BJ (cell line): ENCODE measurements around the gene SAXO1. TPM values are rescaled to one million over a fixed set of nuclear protein-coding genes. Genes with fewer than 3 reads are reported as not detected.

Source experiments
- CTCF ChIA-PET: fragments of 350-600 bp; formaldehyde crosslinking; extraction: SDS; loops from one replicate; lab custom pipeline; 2021; ENCODE audit warnings: antibody characterized with exemption, inconsistent platforms; lab: Yijun Ruan, JAX
- POLR2A ChIA-PET: fragments of 300-600 bp; sonication (Branson Sonifier 250); formaldehyde crosslinking; extraction: SDS; loops from one replicate; lab custom pipeline; 2021; ENCODE audit warnings: antibody characterized with exemption; lab: Charles Lee
- DNase-seq: peaks from one replicate; pipeline ENCODE4 v3.0.0-alpha.2; 2011; ENCODE audit warnings: low read depth
- H3K27me3 ChIP-seq: 2 replicates; pipeline ENCODE4 v1.6.0; 2011; ENCODE audit warnings: low read length; ENCODE audit not compliant: control insufficient read depth, insufficient read depth
- H3K36me3 ChIP-seq: 2 replicates; pipeline ENCODE4 v1.5.1; 2011; ENCODE audit warnings: low read length; ENCODE audit not compliant: control insufficient read depth, insufficient read depth
- H3K4me3 ChIP-seq: 2 replicates; pipeline ENCODE4 v1.5.1; 2011; ENCODE audit warnings: low read depth, mild to moderate bottlenecking, control low read depth, low read length
- CTCF ChIP-seq: IDR thresholded peaks from 2 replicates; pipeline ENCODE4 v1.5.1; 2011; ENCODE audit warnings: low read depth, mild to moderate bottlenecking, control low read depth, inconsistent platforms, low read length, moderate library complexity; ENCODE audit not compliant: insufficient read depth
- polyA plus RNA-seq: library from polyadenylated mRNA; depleted of rRNA; stranded (reverse); fragments of >200 nt; gene quantifications from 2 replicates; pipeline ENCODE4 v1.2.3, GENCODE V29; 2011

Gene SAXO1
- polyA plus RNA-seq, 1 experiment: not detected

GRCh38 chr9:18893046-18893445 lies 140.0 kb downstream of the SAXO1 start:
- Histone ChIP-seq H3K36me3 (no peaks in the 10 kb centered on the region), H3K4me3 (no peak overlapping the region), H3K27me3 (no peaks in the 10 kb centered on the region)
- no peak for DNase-seq
- TF ChIP-seq CTCF: no peak
- ChIA-PET CTCF (interaction anchor here (1.4 kb wide), 1 partner anchor 9 kb away, joined by 3 read pairs; no protein-coding TSS in a partner anchor), POLR2A (no interaction called here)

GRCh38 chr9:18891946-18892670 lies 140.9 kb downstream of the SAXO1 start:
- ChIA-PET CTCF (interaction anchor here (1.4 kb wide), 1 partner anchor 8 kb away, joined by 3 read pairs; no protein-coding TSS in a partner anchor), POLR2A (no interaction called here)
- TF ChIP-seq CTCF: no peak
- no peaks in the 10 kb centered on the region for H3K27me3 ChIP-seq
- no peaks in the 10 kb centered on the region for H3K36me3 ChIP-seq
- no peak for DNase-seq
- H3K4me3 ChIP-seq: no peak overlapping the region

DNA sequence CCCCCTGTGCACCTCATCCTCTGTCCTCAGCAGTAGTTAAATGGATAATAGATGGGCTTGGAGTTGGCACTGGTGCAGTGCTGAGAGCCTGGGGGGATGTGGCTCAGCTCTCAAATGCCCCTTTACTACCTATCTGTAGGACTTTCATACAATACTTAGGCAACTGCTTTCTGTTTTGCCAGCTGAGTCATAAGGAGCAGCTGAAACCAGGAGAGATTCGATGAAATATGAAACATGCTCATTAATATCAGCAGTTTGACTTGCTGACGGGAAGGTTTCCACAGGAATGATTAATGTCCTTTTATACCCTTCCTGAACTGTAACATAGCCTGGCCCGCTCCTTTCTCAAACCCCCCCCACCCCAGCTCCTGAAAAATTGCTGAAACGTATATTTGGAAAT lies 142.6 kb downstream of the SAXO1 start:
- CTCF ChIA-PET: interaction anchor here (0.6 to 0.9 kb wide), 2 partner anchors 9 to 16 kb away, joined by 3 read pairs; no protein-coding TSS in a partner anchor
- Histone ChIP-seq H3K36me3 (no peaks in the 10 kb centered on the region), H3K27me3 (no peaks in the 10 kb centered on the region), H3K4me3 (no peak overlapping the region)
- POLR2A ChIA-PET: no interaction called here
- no peak for DNase-seq
- TF ChIP-seq CTCF: no peak

- TF ChIP-seq CTCF: no peak
- CTCF ChIA-PET: interaction anchor here (0.9 kb wide), 1 partner anchor 10 kb away, joined by 3 read pairs; no protein-coding TSS in a partner anchor
- H3K36me3 ChIP-seq: no peaks in the 10 kb centered on the region
- no peaks in the 10 kb centered on the region for H3K27me3 ChIP-seq
- no peak for DNase-seq
- POLR2A ChIA-PET: no interaction called here
- H3K4me3 ChIP-seq: no peak overlapping the region
These were observed 143.5 kb downstream of the SAXO1 start for GRCh38 chr9:18889550-18889949.

GRCh38 chr9:18888290-18888689 lies 144.7 kb downstream of the SAXO1 start:
- CTCF ChIA-PET: interaction anchor here (1.0 kb wide), 1 partner anchor 9 kb away, joined by 3 read pairs; no protein-coding TSS in a partner anchor
- POLR2A ChIA-PET: no interaction called here
- DNase-seq: no peak

More at GRCh38 chr9:18888290-18888689, 144.7 kb downstream of the SAXO1 start:
- no peaks in the 10 kb centered on the region for H3K36me3 ChIP-seq
- TF ChIP-seq CTCF: no peak
- no peak overlapping the region for H3K4me3 ChIP-seq
- no peaks in the 10 kb centered on the region for H3K27me3 ChIP-seq
